WTC11 (cell line): Measurements from ENCODE around the gene PDLIM5. TPM values are rescaled to one million over a fixed set of nuclear protein-coding genes. Genes with fewer than 3 reads are reported as not detected.

Experiments used
- ATAC-seq: fragments of 200-7000 bp; cut with Tn5 transposase; 2 replicates; pipeline ENCODE4 v1.10.0; 2021; ENCODE audit warnings: mild to moderate bottlenecking, moderate library complexity
- CTCF ChIA-PET: fragments of 300-600 bp; sonication (Branson Sonifier 250); formaldehyde crosslinking; loops from one replicate; lab custom pipeline; 2021; ENCODE audit warnings: antibody characterized with exemption; lab: Charles Lee
- POLR2A ChIA-PET: fragments of 350-600 bp; sonication (Branson Sonifier 250); formaldehyde crosslinking; loops from one replicate; lab custom pipeline; 2021; ENCODE audit warnings: antibody characterized with exemption; lab: Charles Lee
- DNase-seq: peaks from one replicate; pipeline ENCODE4 v3.0.0; 2021; ENCODE audit warnings: low spot score
- H3K27ac Mint-ChIP-seq: 2 replicates; pipeline ENCODE4 v1.8.0; 2021; ENCODE audit warnings: mixed read lengths
- H3K27me3 Mint-ChIP-seq: 2 replicates; pipeline ENCODE4 v1.8.0; 2021; ENCODE audit warnings: low read depth, mild to moderate bottlenecking, moderate library complexity, mixed read lengths
- H3K36me3 Mint-ChIP-seq: 2 replicates; pipeline ENCODE4 v1.8.0; 2021; ENCODE audit warnings: mixed read lengths
- H3K4me1 Mint-ChIP-seq: 2 replicates; pipeline ENCODE4 v1.8.0; 2022; ENCODE audit warnings: mixed read lengths
- H3K4me3 Mint-ChIP-seq: 2 replicates; pipeline ENCODE4 v1.8.0; 2021; ENCODE audit warnings: mild to moderate bottlenecking, moderate library complexity, mixed read lengths
- H3K9me3 Mint-ChIP-seq: 2 replicates; pipeline ENCODE4 v1.8.0; 2021; ENCODE audit warnings: mixed read lengths
- AFF4 ChIP-seq: sonication (generic); formaldehyde crosslinking; IDR thresholded peaks from 2 replicates; pipeline ENCODE4 v1.8.1; 2023; ENCODE audit warnings: mild to moderate bottlenecking, missing genetic modification reagents, borderline replicate concordance
- CTCF ChIP-seq: fragments of 200-600 bp; IDR thresholded peaks from 2 replicates; pipeline ENCODE4 v1.8.0; 2022; ENCODE audit warnings: antibody characterized with exemption
- ESRRA ChIP-seq: sonication (generic); formaldehyde crosslinking; IDR thresholded peaks from 2 replicates; pipeline ENCODE4 v1.8.1; 2022; ENCODE audit warnings: mild to moderate bottlenecking, missing genetic modification reagents, borderline replicate concordance
- FOXJ3 ChIP-seq: sonication (generic); formaldehyde crosslinking; IDR thresholded peaks from 2 replicates; pipeline ENCODE4 v1.9.0; 2021; ENCODE audit warnings: missing genetic modification reagents, mild to moderate bottlenecking, borderline replicate concordance
- JAZF1 ChIP-seq: fragments of 250-450 bp; sonication (Bioruptor Pico); IDR thresholded peaks from 2 replicates; pipeline ENCODE4 v1.9.0; 2021; ENCODE audit warnings: moderate library complexity, mild to moderate bottlenecking, inconsistent platforms
- KAT7 ChIP-seq: sonication (generic); formaldehyde crosslinking; IDR thresholded peaks from 2 replicates; pipeline ENCODE4 v1.8.1; 2023; ENCODE audit warnings: missing genetic modification reagents, mild to moderate bottlenecking, borderline replicate concordance
- MXD4 ChIP-seq: fragments of 250-450 bp; sonication (Bioruptor Pico); IDR thresholded peaks from 2 replicates; pipeline ENCODE4 v1.8.0; 2021; ENCODE audit warnings: mild to moderate bottlenecking, moderate library complexity, borderline replicate concordance
- NFATC4 ChIP-seq: fragments of 250-450 bp; sonication (Bioruptor Pico); IDR thresholded peaks from 2 replicates; pipeline ENCODE4 v1.9.0; 2021; ENCODE audit warnings: mild to moderate bottlenecking
- SP1 ChIP-seq: sonication (generic); formaldehyde crosslinking; conservative IDR thresholded peaks from 2 replicates; pipeline ENCODE4 v1.8.1; 2022; ENCODE audit warnings: missing genetic modification reagents
- TEAD1 ChIP-seq: sonication (generic); formaldehyde crosslinking; IDR thresholded peaks from 2 replicates; pipeline ENCODE4 v1.8.0; 2022; ENCODE audit warnings: mild to moderate bottlenecking, missing genetic modification reagents
- ZBTB43 ChIP-seq: sonication (generic); formaldehyde crosslinking; IDR thresholded peaks from 2 replicates; pipeline ENCODE4 v1.8.1; 2023; ENCODE audit warnings: mild to moderate bottlenecking, missing genetic modification reagents
- ZNF219 ChIP-seq: sonication (generic); formaldehyde crosslinking; IDR thresholded peaks from 2 replicates; pipeline ENCODE4 v1.8.0; 2023; ENCODE audit warnings: missing genetic modification reagents, mild to moderate bottlenecking, borderline replicate concordance
- ZNF232 ChIP-seq: sonication (generic); formaldehyde crosslinking; IDR thresholded peaks from 2 replicates; pipeline ENCODE4 v1.8.0; 2022; ENCODE audit warnings: mild to moderate bottlenecking, missing genetic modification reagents
- ZNF396 ChIP-seq: fragments of 250-450 bp; sonication (Bioruptor Pico); IDR thresholded peaks from 2 replicates; pipeline ENCODE4 v1.8.0; 2021; ENCODE audit warnings: mild to moderate bottlenecking, moderate library complexity, borderline replicate concordance
- ZNF423 ChIP-seq: fragments of 250-450 bp; sonication (Bioruptor Pico); IDR thresholded peaks from 2 replicates; pipeline ENCODE4 v2.1.2; 2022; ENCODE audit warnings: mild to moderate bottlenecking, moderate library complexity
- total RNA-seq: library from RNA; stranded (reverse); gene quantifications from 3 replicates; pipeline ENCODE4 v1.2.3, GENCODE V29; 2021
- TF ChIP-seq, protein P1 (sequence below): fragments of 250-450 bp; sonication (Bioruptor Pico); IDR thresholded peaks from 2 replicates; pipeline ENCODE4 v1.9.0; 2021; ENCODE audit warnings: mild to moderate bottlenecking, borderline replicate concordance
- TF ChIP-seq, protein P2 (sequence below): sonication (generic); formaldehyde crosslinking; IDR thresholded peaks from 2 replicates; pipeline ENCODE4 v1.8.0; 2023; ENCODE audit warnings: missing genetic modification reagents
- TF ChIP-seq, protein P3 (sequence below): sonication (generic); formaldehyde crosslinking; IDR thresholded peaks from 2 replicates; pipeline ENCODE4 v1.8.0; 2022; ENCODE audit warnings: mild to moderate bottlenecking, missing genetic modification reagents
- TF ChIP-seq, protein P4 (sequence below): sonication (generic); formaldehyde crosslinking; IDR thresholded peaks from 2 replicates; pipeline ENCODE4 v1.8.0; 2022; ENCODE audit warnings: mild to moderate bottlenecking, missing genetic modification reagents

Gene PDLIM5
- total RNA-seq, 1 experiment from 2014 or later: 51.5 TPM

GRCh38 chr4:94690851-94691254, 239.1 kb downstream of the PDLIM5 start (continued):
- TF ChIP-seq, protein P1, sequence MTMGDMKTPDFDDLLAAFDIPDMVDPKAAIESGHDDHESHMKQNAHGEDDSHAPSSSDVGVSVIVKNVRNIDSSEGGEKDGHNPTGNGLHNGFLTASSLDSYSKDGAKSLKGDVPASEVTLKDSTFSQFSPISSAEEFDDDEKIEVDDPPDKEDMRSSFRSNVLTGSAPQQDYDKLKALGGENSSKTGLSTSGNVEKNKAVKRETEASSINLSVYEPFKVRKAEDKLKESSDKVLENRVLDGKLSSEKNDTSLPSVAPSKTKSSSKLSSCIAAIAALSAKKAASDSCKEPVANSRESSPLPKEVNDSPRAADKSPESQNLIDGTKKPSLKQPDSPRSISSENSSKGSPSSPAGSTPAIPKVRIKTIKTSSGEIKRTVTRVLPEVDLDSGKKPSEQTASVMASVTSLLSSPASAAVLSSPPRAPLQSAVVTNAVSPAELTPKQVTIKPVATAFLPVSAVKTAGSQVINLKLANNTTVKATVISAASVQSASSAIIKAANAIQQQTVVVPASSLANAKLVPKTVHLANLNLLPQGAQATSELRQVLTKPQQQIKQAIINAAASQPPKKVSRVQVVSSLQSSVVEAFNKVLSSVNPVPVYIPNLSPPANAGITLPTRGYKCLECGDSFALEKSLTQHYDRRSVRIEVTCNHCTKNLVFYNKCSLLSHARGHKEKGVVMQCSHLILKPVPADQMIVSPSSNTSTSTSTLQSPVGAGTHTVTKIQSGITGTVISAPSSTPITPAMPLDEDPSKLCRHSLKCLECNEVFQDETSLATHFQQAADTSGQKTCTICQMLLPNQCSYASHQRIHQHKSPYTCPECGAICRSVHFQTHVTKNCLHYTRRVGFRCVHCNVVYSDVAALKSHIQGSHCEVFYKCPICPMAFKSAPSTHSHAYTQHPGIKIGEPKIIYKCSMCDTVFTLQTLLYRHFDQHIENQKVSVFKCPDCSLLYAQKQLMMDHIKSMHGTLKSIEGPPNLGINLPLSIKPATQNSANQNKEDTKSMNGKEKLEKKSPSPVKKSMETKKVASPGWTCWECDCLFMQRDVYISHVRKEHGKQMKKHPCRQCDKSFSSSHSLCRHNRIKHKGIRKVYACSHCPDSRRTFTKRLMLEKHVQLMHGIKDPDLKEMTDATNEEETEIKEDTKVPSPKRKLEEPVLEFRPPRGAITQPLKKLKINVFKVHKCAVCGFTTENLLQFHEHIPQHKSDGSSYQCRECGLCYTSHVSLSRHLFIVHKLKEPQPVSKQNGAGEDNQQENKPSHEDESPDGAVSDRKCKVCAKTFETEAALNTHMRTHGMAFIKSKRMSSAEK (CRISPR knock-in tag): no peak
- TF ChIP-seq, all 79 proteins: peak for 0

- no peak for ATAC-seq
- POLR2A ChIA-PET: no interaction called here
- H3K36me3 Mint-ChIP-seq: no peaks in the 10 kb centered on the region
- H3K27ac Mint-ChIP-seq: no peak overlapping the region
- no peaks in the 10 kb centered on the region for H3K4me1 Mint-ChIP-seq
- TF ChIP-seq, protein P2, sequence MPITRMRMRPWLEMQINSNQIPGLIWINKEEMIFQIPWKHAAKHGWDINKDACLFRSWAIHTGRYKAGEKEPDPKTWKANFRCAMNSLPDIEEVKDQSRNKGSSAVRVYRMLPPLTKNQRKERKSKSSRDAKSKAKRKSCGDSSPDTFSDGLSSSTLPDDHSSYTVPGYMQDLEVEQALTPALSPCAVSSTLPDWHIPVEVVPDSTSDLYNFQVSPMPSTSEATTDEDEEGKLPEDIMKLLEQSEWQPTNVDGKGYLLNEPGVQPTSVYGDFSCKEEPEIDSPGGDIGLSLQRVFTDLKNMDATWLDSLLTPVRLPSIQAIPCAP (CRISPR knock-in tag): no peak
- TF ChIP-seq JAZF1 (CRISPR knock-in tag) (no peak), KAT7 (CRISPR knock-in tag) (no peak), MXD4 (no peak), TEAD1 (CRISPR knock-in tag) (no peak), ZNF219 (no peak), FOXJ3 (no peak), SP1 (CRISPR knock-in tag) (no peak), ZNF396 (CRISPR knock-in tag) (no peak), ESRRA (CRISPR knock-in tag) (no peak), ZNF232 (CRISPR knock-in tag) (no peak), ZNF423 (CRISPR knock-in tag) (no peak)
- TF ChIP-seq, protein P3, sequence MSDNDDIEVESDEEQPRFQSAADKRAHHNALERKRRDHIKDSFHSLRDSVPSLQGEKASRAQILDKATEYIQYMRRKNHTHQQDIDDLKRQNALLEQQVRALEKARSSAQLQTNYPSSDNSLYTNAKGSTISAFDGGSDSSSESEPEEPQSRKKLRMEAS: no peak
- TF ChIP-seq, all 79 proteins: peak for 0
- H3K4me3 Mint-ChIP-seq: no peak overlapping the region
- H3K27me3 Mint-ChIP-seq: no peaks in the 10 kb centered on the region
- H3K9me3 Mint-ChIP-seq: no peaks in the 10 kb centered on the region
- no peak for DNase-seq
- CTCF ChIA-PET: no interaction called here
Measured at GRCh38 chr4:94691552-94691951, 239.8 kb downstream of the PDLIM5 start.

- no peak overlapping the region for H3K4me3 Mint-ChIP-seq
- no peaks in the 10 kb centered on the region for H3K36me3 Mint-ChIP-seq
- ATAC-seq (no peak), DNase-seq (no peak)
- H3K27ac Mint-ChIP-seq: no peak overlapping the region
- H3K4me1 Mint-ChIP-seq: no peaks in the 10 kb centered on the region
- no peaks in the 10 kb centered on the region for H3K9me3 Mint-ChIP-seq
- ChIA-PET CTCF (interaction anchor here (0.7 kb wide), 1 partner anchor 411 kb away, joined by 4 read pairs; no protein-coding TSS in a partner anchor), POLR2A (no interaction called here)
- H3K27me3 Mint-ChIP-seq: no peaks in the 10 kb centered on the region
- TF ChIP-seq AFF4 (CRISPR knock-in tag) (no peak), ZBTB43 (no peak), CTCF (no peak), ZNF232 (CRISPR knock-in tag) (no peak), NFATC4 (no peak), MXD4 (no peak)
- TF ChIP-seq, protein P4, sequence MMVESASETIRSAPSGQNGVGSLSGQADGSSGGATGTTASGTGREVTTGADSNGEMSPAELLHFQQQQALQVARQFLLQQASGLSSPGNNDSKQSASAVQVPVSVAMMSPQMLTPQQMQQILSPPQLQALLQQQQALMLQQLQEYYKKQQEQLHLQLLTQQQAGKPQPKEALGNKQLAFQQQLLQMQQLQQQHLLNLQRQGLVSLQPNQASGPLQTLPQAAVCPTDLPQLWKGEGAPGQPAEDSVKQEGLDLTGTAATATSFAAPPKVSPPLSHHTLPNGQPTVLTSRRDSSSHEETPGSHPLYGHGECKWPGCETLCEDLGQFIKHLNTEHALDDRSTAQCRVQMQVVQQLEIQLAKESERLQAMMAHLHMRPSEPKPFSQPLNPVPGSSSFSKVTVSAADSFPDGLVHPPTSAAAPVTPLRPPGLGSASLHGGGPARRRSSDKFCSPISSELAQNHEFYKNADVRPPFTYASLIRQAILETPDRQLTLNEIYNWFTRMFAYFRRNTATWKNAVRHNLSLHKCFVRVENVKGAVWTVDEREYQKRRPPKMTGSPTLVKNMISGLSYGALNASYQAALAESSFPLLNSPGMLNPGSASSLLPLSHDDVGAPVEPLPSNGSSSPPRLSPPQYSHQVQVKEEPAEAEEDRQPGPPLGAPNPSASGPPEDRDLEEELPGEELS (CRISPR knock-in tag): no peak
Measured at GRCh38 chr4:94695384-94695783, 243.6 kb downstream of the PDLIM5 start.
